Fibroblast of mammary gland (primary cell): ENCODE data around the gene CDH23.

Experiments
- DNase-seq: peaks from one replicate; pipeline ENCODE4 v3.0.0-alpha.2; 2010; ENCODE audit warnings: low read depth
- H3K4me3 ChIP-seq: 2 replicates; pipeline ENCODE4 v1.5.1; 2011; ENCODE audit warnings: low read depth, mild to moderate bottlenecking, low read length, moderate library complexity; ENCODE audit not compliant: control insufficient read depth
- CTCF ChIP-seq: conservative IDR thresholded peaks from 2 replicates; pipeline ENCODE4 v1.5.1; 2011; ENCODE audit warnings: low read depth, low read length, inconsistent platforms; ENCODE audit not compliant: control insufficient read depth, insufficient read depth

CDH23 gene

GRCh38 chr10:71588685-71589084, 192.0 kb downstream of the CDH23 start:
- H3K4me3 ChIP-seq = no peak overlapping the region
- no peak for DNase-seq
- no peak for TF ChIP-seq CTCF

- H3K4me3 ChIP-seq = no peak overlapping the region
- TF ChIP-seq CTCF = no peak
- no peak for DNase-seq
These were observed 193.2 kb downstream of the CDH23 start for GRCh38 chr10:71589617-71590551.

- DNase-seq = no peak
- no peak for TF ChIP-seq CTCF
- H3K4me3 ChIP-seq = no peak overlapping the region
These were observed 194.1 kb downstream of the CDH23 start for GRCh38 chr10:71590781-71591350.

- H3K4me3 ChIP-seq = no peak overlapping the region
- no peak for TF ChIP-seq CTCF
- DNase-seq = no peak
These were observed 198.3 kb downstream of the CDH23 start for GRCh38 chr10:71594934-71595571.

- no peak for TF ChIP-seq CTCF
These were observed 198.9 kb downstream of the CDH23 start for GRCh38 chr10:71595649-71596048.

GRCh38 chr10:71596127-71596526, 199.4 kb downstream of the CDH23 start:
- no peak overlapping the region for H3K4me3 ChIP-seq
- no peak for TF ChIP-seq CTCF

More at GRCh38 chr10:71595649-71596048, 198.9 kb downstream of the CDH23 start:
- no peak for DNase-seq
- H3K4me3 ChIP-seq = no peak overlapping the region

More at GRCh38 chr10:71596127-71596526, 199.4 kb downstream of the CDH23 start:
- DNase-seq = no peak
